Epithelial cell of esophagus (primary cell): ENCODE measurements around the gene SCAANT1.

Experiments
- DNase-seq: peaks from one replicate; pipeline ENCODE4 v3.0.0; 2010; ENCODE audit warnings: low read depth
- H3K4me3 ChIP-seq: 2 replicates; pipeline ENCODE4 v1.5.1; 2011; ENCODE audit warnings: mild to moderate bottlenecking, low read length, control low read depth
- TF ChIP-seq, protein P1 (sequence below): IDR thresholded peaks from 2 replicates; pipeline ENCODE4 v1.5.1; 2011; ENCODE audit warnings: low read depth, mild to moderate bottlenecking, low read length, control low read depth, inconsistent platforms; ENCODE audit not compliant: insufficient read depth; ENCODE audit errors: missing control alignments

SCAANT1 gene

DNA sequence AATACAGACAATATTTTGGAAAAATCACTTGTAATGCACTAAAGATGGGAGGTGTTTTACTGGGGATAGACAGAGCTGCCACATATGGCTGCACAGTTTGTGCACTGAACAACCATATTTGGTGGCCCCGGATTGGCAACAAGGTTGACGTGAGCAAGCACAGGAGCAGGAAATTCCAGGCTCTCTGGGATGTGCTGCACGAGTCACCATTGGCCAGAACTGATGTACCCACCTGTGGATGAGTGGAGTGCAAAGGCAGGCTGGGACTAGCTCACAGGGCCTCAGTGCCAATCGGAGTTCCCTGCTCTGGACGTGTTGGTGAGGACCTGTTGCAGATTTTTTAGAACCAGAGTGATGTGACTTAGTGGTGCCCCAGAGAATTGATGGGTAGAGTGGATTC, 42.0 kb upstream of the SCAANT1 start:
- peak; percentile 97 for DNase-seq
- H3K4me3 ChIP-seq, result no peak overlapping the region
- TF ChIP-seq, protein P1, sequence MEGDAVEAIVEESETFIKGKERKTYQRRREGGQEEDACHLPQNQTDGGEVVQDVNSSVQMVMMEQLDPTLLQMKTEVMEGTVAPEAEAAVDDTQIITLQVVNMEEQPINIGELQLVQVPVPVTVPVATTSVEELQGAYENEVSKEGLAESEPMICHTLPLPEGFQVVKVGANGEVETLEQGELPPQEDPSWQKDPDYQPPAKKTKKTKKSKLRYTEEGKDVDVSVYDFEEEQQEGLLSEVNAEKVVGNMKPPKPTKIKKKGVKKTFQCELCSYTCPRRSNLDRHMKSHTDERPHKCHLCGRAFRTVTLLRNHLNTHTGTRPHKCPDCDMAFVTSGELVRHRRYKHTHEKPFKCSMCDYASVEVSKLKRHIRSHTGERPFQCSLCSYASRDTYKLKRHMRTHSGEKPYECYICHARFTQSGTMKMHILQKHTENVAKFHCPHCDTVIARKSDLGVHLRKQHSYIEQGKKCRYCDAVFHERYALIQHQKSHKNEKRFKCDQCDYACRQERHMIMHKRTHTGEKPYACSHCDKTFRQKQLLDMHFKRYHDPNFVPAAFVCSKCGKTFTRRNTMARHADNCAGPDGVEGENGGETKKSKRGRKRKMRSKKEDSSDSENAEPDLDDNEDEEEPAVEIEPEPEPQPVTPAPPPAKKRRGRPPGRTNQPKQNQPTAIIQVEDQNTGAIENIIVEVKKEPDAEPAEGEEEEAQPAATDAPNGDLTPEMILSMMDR, result no peak

DNA sequence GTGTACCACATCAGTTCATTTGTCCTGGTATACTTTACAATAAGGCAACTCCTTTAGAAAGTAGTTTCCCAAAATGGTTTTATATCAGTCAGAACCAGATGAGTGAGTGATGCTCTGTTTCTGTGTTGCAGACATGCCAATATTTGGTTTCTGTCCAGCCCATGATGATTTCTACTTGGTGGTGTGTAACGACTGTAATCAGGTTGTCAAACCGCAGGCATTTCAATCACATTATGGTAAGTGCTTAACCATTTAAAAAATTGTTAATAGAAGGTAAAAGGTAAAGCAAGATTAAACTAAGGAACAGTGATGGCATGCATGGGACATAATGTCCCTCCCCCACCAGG, 40.0 kb upstream of the SCAANT1 start:
- TF ChIP-seq, protein P1, result no peak
- no peak overlapping the region for H3K4me3 ChIP-seq
- DNase-seq, result no peak

DNA sequence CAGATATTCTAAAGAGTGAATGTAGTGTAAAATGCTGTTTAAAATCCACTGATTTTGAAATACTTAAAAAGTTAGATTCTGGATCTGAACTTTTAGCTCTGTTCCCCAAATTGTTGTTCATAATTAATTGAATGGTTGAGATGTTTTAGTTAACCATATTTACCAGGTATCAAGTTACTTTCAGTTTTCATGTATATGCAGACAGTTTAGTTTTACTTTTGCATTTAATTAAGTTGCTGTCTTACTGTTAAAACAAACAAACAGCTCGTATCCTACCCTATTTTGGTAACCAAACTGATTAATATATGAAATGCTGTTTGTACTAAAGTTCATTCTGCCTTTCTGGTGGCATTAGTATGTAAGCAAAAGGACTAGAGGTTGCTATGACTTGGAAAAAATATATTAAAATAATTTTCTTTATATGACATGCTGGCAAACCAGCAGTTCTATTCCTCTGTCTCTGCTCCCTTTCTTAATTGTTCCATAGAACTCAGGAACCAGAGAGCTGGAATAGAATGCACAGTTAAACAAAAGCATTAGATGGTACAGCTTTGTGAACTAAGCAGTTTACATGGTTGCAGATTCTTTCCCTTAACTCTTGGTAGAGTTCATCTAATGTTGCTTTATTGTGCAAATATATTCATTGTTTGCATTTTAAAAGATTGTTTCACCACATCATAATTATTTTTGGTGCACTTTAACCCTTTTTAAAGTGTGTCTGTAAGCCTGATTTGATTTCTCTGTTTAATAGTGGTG, 39.5 kb upstream of the SCAANT1 start:
- no peak overlapping the region for H3K4me3 ChIP-seq
- no peak for DNase-seq
- TF ChIP-seq, protein P1, result no peak

DNA sequence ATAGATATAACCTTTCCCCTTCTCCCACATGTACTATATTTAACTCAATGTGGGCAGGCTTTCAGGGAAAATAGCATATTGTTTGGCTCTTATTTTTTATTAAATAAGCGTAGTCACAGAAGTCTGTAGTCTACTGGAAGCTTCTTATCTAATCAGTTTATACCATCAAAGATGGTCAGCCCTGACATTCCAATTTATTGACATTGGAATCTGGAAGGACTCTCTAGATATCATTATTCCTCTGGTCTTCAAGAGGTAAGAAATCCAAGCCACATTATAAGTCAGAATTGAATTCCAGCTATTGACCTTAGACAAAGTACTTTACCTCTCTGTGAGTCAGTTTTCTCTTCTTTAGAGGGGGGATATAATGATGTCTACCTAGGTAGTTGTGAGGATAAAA, 38.5 kb upstream of the SCAANT1 start:
- H3K4me3 ChIP-seq, result no peak overlapping the region
- TF ChIP-seq, protein P1, result no peak
- no peak for DNase-seq

DNA sequence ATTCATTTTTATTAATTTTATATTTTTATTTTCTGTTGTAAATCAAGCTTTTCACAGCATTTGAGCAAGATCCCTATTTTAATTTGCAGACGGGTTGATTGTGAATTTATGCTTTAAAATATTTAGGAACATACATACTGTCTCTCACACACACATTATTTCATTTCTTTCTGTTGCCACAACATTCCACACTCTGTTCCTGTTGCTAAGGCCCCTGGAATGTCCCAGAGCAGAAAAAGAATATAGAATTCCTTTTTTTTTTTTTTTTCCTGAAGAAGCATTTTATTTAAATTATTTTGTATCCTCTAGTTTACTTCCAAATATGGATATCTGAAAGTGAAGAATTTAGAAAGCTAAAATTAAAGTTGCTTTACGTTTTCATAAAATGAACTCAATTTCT, 36.8 kb upstream of the SCAANT1 start:
- H3K4me3 ChIP-seq, result no peak overlapping the region
- no peak for DNase-seq
- TF ChIP-seq, protein P1, result no peak

DNA sequence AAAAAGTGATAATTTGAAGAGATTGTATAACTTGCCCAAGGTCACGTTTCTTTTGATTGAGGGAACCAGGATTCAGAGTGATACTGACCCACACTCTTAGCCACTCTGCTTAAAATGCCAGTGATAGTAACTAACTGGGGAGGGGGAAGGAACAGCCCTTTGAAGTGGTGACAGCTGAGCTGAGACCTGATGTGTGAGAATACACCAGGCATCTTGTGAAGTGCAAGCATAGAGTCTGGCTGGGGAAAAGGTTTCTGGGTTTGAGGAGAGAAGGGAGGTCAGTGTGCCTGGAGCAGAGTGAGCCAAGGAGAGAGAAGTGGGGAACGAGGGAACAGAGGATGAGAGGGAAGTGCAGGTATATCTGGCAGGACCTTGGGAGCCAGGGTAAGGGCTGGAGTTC, 35.4 kb upstream of the SCAANT1 start:
- no peak for DNase-seq
- H3K4me3 ChIP-seq, result no peak overlapping the region
- TF ChIP-seq, protein P1, result no peak

DNA sequence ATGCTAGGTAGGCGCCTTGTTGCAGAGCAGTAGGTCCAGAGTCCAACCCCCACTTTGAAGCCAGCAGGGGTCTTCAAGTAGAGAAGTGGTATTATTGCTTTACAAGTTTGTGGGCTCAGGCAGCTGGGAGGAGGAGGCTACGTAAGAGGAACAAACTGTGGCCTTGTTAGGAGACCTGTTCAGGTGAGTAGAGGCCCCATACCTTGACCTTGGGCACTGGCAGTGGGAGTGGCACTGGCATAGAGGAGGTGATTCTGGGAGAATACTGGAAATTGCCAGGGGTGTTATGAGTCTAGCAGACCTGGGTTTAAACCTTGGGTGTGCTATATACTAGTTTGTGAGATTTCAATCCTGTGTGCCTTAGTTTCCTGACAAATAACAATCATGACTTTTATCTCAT, 34.6 kb upstream of the SCAANT1 start:
- TF ChIP-seq, protein P1, result no peak
- DNase-seq, result no peak
- no peak overlapping the region for H3K4me3 ChIP-seq
